Colonic mucosa (tissue), 4 donors: ENCODE results near the gene ITGA7. TPM values are rescaled to one million over a fixed set of nuclear protein-coding genes. Genes with fewer than 3 reads are reported as not detected.

Experiments used
- DNase-seq: peaks from one replicate; pipeline ENCODE4 v3.0.0-alpha.2; 2020
- H3K27ac ChIP-seq: fragments of 200-600 bp; one replicate; pipeline ENCODE4 v1.8.0; 2021
- H3K27me3 ChIP-seq: fragments of 200-600 bp; one replicate; pipeline ENCODE4 v1.8.0; 2021
- H3K36me3 ChIP-seq: fragments of 200-600 bp; one replicate; pipeline ENCODE4 v1.8.0; 2021
- H3K4me1 ChIP-seq: fragments of 200-600 bp; one replicate; pipeline ENCODE4 v1.8.0; 2021; ENCODE audit warnings: mild to moderate bottlenecking
- H3K4me3 ChIP-seq: fragments of 200-600 bp; one replicate; pipeline ENCODE4 v1.8.0; 2021
- H3K9ac ChIP-seq, 2 donors: one replicate each; pipeline ENCODE4 v1.7.0; 2013; ENCODE audit warnings: control low read depth in 2 of 2, low read depth in 2 of 2, low read length in 2 of 2
- H3K9me3 ChIP-seq: fragments of 200-600 bp; one replicate; pipeline ENCODE4 v1.8.0; 2021
- intact Hi-C: fragments of 100-400 bp; cut with DNase I; formaldehyde crosslinking; loops from one replicate; pipeline ENCODE4 v1.14.1; 2022
- total RNA-seq, 2 donors: library from RNA; stranded (reverse); fragmentation: NEBNext Ultra II Directional in 1 of 2; extraction: Animal tissue kit (Norgen Biotek cat#: 25700) in 1 of 2; gene quantifications; one replicate each; pipeline ENCODE4 v1.2.1, GENCODE V29; 2021
- TF ChIP-seq, protein P1 (sequence below): fragments of 200-600 bp; IDR thresholded peaks from one replicate; pipeline ENCODE4 v1.8.0; 2022; ENCODE audit warnings: antibody characterized with exemption, mild to moderate bottlenecking
- donor health status: healthy.
- donor health status: DM: no; HTN: no; CAD: no.
- donor health status: DM: no; HTN: no; CAD: no.

The ITGA7 gene
- total RNA-seq, 2 donors from 2014 or later: 10.8 to 64.4 TPM

DNA sequence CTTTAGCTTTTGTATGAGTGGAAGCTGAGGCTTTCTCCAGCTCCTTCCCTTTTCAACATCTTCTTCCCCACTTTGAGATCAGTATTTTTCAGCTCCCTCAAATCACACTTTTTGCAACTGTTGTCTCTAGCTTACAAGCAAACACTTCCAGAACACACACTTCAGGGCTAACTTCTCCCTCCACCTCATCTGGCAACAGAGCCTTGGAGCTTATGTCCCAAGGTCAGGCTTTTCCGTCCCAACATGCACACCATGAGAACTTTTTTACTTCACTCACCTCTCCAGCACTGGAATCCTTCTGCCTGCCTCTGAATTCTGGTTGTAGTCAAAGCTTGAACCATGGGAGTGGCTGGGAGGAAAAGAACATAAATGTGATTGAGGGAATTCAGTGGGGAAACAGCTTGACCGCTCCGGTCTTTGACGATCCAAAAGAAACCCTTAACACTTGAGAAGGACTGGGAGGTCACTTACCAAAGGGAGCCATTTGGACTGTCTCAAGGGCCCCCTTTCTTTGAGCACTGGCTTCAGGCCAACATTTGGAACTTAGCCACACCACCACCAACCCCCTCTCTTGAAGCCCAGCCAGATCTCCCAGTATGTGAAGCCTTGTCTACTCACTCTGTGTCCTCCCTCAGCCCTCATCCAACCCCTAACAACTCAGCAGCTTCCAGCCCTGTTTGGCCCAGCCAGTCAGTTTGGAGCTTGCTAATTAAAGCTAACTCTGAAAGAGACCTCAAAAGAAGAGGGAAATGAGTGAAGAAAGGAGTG lies 4.3 kb upstream of the ITGA7 start:
- TF ChIP-seq, protein P1, sequence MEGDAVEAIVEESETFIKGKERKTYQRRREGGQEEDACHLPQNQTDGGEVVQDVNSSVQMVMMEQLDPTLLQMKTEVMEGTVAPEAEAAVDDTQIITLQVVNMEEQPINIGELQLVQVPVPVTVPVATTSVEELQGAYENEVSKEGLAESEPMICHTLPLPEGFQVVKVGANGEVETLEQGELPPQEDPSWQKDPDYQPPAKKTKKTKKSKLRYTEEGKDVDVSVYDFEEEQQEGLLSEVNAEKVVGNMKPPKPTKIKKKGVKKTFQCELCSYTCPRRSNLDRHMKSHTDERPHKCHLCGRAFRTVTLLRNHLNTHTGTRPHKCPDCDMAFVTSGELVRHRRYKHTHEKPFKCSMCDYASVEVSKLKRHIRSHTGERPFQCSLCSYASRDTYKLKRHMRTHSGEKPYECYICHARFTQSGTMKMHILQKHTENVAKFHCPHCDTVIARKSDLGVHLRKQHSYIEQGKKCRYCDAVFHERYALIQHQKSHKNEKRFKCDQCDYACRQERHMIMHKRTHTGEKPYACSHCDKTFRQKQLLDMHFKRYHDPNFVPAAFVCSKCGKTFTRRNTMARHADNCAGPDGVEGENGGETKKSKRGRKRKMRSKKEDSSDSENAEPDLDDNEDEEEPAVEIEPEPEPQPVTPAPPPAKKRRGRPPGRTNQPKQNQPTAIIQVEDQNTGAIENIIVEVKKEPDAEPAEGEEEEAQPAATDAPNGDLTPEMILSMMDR: no peak
- H3K27me3 ChIP-seq: no peaks in the 10 kb centered on the region
- H3K4me3 ChIP-seq: no peak overlapping the region
- no peaks in the 10 kb centered on the region for H3K36me3 ChIP-seq
- no peak for DNase-seq
- no peaks in the 10 kb centered on the region for H3K9me3 ChIP-seq
- H3K9ac ChIP-seq: no peak overlapping the region
- intact Hi-C loops: no loop called here
- peaks cover 8% of the 10 kb centered on the region for H3K4me1 ChIP-seq
- H3K27ac ChIP-seq: peak overlapping the region; percentile 50

DNA sequence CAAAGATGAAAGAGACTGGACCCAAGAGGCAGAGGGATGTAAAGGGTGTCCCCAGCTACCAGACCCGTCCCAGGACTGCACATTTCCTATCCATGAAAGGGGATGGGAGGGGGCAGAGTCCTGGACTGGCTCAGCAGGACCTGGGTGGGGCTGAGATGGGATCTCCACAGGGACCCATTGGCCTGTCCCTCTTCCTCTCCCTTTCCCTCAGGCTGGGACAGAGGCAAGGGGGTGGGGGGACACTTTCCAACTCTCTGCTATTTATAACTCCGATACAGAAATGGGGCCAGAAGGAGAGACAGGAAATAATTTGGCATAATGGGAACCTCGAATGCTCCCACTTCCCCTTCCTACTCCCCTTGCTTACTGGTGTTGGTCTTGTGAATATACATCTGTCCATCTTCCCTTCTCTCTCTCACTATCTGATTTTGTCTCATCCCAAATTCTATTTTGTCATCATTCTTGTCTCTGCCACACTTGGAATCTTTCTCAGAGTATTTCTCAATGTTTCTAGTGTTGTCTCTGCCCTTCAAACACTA lies 1.1 kb upstream of the ITGA7 start:
- Histone ChIP-seq H3K36me3 (no peaks in the 10 kb centered on the region), H3K4me3 (peak overlapping the region; percentile 60), H3K4me1 (no peaks in the 10 kb centered on the region), H3K9ac (no peak overlapping the region), H3K9me3 (no peaks in the 10 kb centered on the region), H3K27me3 (no peaks in the 10 kb centered on the region), H3K27ac (peak overlapping the region; percentile 13)
- TF ChIP-seq, protein P1: no peak
- DNase-seq: no peak
- intact Hi-C loops: no loop called here

DNA sequence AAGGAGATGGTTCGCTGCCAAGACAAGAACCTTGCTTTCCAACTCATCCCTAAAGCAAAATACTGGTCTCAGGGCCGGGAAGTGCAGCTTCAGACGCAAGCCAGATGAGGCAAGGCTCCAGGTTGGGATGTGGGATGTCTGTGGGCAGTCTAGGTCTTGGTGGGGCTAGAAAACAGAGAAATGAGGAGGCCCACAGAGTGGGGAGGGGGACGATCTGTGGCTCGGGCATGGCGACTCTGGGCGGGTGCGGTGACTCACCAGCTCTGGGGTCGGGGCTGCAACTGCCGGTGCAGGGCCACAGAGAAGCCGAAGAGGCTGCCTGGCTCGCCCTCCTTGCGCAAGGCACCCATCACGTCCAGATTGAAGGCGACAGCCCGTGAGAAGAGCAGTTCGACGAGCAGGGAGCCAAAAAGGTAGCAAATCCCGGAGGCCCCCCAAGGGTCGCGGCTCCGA lies 459 bp downstream of the ITGA7 start:
- H3K4me1 ChIP-seq: no peaks in the 10 kb centered on the region
- peak overlapping the region; percentile 47 for H3K27ac ChIP-seq
- DNase-seq: no peak
- H3K9me3 ChIP-seq: no peaks in the 10 kb centered on the region
- H3K9ac ChIP-seq: peak overlapping the region; percentile 16 to 61
- peak overlapping the region; percentile 60 for H3K4me3 ChIP-seq
- no peaks in the 10 kb centered on the region for H3K36me3 ChIP-seq
- no peaks in the 10 kb centered on the region for H3K27me3 ChIP-seq
- intact Hi-C loops: no loop called here
- TF ChIP-seq, protein P1: no peak

DNA sequence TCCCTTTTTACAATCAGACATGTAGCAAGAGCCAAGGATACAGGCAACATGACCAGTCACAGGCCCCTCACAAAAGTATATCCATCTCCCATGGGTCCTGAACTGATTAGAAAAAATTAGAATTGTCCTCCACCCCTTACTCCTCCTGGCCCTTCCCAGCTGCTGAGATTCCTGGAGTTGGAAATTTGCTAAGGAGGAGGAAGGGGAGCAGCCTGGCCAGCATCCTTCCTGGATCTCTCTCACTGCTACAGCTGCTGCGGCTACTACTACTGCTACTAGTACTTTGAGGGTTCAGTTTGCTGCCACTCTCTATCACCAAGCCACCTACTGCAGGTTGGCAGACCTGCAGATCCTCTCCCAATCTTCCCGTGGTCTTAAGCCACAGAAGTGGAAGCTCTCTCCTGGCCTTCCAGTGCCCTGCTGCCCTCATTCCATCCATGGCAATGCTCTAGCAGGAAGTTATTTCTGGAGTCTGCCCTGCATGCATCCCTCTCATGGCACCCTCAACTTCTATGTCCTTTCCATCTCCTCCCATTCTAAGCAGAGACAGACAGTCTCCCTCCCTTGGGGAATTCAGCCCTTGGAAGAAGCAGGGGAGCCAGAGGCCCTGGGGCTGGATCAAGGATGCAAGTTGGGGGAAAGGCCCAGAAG lies 1.0 kb downstream of the ITGA7 start:
- H3K4me1 ChIP-seq: no peaks in the 10 kb centered on the region
- no peaks in the 10 kb centered on the region for H3K36me3 ChIP-seq
- H3K27ac ChIP-seq: peak overlapping the region; percentile 47
- peak overlapping the region; percentile 60 for H3K4me3 ChIP-seq
- H3K9ac ChIP-seq: peak overlapping the region; percentile 19 to 42
- DNase-seq: no peak
- TF ChIP-seq, protein P1: no peak
- no peaks in the 10 kb centered on the region for H3K27me3 ChIP-seq
- intact Hi-C loops: no loop called here
- H3K9me3 ChIP-seq: no peaks in the 10 kb centered on the region

DNA sequence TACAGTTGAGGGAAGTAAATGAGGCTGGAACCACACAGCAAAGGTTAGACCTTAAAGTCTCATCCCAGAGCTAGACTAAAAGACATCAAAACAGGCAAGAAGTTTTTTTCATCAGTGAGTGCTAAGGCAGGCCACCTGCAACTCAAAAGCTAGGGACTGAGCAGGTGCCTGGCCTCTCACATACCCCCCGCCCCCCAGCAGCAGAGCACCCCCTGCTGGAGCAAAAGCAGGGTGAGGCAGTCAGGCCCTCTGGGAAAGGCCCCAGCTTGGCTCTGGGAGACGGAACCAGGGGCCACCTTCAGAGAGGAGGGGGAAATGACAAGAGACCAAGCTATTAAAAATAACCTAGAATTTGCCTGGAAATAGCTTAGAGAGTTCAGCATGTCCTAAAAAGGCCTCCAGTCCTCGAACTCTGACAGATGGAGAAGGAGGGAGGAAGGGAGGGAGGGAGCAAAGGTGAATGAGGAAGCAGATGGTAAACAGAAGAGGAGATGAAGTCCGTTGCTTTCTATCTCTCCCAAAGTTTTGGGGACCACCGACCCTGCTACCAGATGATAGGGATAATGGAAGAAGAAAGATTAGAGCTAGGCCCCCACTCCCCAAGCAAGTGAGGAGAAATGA lies 1.8 kb downstream of the ITGA7 start:
- intact Hi-C loops: no loop called here
- Histone ChIP-seq H3K27me3 (no peaks in the 10 kb centered on the region), H3K27ac (no peak overlapping the region), H3K4me3 (peak overlapping the region; percentile 60), H3K4me1 (no peaks in the 10 kb centered on the region), H3K36me3 (no peaks in the 10 kb centered on the region), H3K9ac (peak overlapping the region in 1 of 2 donors; percentile 42), H3K9me3 (no peaks in the 10 kb centered on the region)
- DNase-seq: peak; percentile 32
- TF ChIP-seq, protein P1: peak; percentile 24
